Measurements from ENCODE around the gene TSHZ2.

TSHZ2 gene

DNA sequence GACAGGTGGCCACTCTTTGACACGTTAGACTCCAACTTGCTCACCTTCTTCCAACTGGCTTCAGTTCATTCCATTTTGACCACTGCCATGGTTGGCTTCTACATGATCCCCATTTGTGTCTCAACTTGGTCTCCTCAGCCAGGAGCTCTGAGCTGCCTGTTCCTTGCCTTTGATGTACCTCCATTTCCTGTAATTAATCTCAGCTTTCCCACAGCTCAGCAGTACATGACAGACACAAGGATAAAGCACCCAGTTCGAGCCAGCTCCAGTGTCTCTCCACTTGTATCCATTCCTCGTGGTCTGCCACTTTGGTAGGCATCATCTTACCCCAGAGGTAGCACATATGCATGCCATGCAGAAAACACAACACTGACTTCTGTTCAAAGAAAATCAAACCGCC, 161.0 kb downstream of the TSHZ2 start:
- DNase-seq (ENCODE audit: low spot score), result no peak

DNA sequence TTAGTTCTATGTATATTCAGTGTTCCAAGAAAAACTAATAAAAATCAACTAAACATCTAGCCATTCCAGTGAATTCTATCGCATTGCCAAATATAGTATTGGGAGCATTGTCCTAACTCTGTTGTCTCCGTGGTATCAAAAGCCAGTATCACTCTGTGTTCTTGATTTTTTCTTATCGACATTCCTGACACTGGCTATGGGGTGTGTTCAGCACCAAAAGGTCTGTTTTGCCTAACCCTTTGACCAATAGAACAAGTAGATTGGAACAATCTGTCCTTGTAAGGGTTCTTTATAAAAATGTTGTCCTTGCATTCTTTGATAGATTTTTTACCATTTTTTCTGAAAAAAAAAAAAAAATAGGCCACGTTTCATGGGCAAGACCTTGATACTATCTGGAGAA, 161.5 kb downstream of the TSHZ2 start:
- DNase-seq (ENCODE audit: low spot score), result no peak

DNA sequence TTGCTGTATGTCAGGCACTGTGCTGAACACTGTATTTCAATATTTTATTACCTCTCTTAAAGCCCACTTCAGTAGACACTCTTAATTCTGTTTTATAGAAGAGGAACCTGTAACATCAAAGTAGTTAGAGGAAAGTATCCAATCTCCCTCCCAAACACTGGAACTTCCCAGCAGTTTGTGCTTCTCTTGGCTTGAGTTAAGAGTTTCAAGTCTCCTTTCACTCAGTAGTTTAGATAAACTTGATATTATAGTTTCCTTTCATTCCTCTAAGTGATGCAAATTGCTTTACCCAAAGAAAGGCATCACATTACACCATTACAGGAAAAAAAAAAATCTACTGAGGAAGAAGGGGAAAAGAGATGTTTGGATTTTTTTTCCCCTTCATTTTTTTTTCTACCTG, 164.3 kb downstream of the TSHZ2 start:
- DNase-seq (ENCODE audit: low spot score), result no peak

DNA sequence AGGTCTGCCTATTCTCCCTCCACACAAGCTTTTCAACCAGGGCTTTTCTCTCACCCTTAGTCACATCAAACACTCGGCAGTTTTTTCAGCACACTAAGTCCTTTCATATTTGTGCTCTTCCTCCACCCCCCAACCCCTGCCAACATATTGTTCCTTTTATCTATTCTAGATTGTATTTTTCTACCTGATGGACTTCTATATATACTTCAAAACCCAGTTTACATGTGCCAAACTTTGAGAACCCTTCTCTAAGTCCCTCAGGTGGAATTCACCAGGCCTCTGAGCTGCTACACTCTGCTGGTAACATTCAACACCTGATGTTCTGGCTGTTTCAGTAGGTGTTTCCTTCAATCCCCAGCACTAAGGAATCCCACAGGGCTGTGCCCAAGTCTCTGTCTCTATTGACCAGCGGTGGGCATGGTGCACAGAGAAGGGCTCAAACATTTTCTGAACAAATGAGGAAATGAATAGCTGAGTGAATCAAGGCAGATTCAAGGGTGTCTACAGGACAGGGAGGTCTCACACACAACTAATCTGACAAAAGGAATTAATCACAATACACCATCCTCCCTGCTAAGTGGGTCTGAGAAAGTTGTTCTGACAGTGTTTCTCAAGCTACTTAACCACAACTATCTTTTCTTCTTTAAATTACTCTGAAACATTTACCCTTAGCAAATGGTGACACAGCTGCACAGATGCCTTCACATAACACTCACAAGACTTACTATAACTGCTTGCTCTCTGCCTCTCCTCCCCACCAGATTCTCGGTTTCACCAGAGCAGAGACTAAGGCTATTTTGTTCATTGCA, 166.5 kb downstream of the TSHZ2 start:
- no peak for DNase-seq (ENCODE audit: low spot score)

DNA sequence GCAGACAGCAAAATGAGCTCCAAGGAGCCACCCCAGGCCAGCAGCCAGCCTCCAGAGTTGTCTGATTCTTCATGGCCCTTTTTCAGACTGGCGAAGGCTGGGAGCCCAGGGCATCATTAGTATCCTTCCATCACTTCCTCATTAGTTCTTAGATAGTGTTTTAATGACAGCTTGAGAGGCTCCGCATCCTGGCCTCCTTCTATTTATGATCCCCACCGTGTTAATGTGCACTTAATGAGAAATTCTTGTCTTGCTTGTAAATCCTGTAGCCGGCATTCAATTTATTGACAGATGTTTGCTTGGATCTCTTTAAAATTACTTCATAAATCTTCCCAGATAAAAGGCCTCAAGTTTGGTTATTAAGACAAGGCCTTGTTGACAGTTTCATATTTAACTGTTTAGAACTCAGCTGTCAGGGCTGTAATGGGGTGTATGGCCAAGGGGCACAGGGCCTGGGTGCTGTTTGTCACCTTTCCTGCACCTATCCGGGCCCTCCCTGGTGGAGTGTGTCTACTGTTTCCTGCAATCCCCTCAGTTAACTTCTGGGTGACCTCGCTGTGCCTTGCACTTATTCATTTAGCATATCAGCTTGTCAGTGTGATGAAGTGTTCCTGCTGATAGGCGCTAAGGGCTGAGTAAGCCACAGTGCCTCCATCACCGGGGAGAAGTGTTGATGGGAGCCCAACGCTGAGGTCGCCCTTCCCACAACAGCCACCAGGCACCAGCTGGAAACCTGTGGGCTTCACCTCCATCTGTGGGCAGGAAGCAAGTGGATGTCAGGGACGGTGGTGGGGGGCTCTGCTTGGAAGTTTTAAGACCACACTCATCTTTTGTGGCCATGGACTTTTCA, 169.3 kb downstream of the TSHZ2 start:
- DNase-seq (ENCODE audit: low spot score), result no peak

DNA sequence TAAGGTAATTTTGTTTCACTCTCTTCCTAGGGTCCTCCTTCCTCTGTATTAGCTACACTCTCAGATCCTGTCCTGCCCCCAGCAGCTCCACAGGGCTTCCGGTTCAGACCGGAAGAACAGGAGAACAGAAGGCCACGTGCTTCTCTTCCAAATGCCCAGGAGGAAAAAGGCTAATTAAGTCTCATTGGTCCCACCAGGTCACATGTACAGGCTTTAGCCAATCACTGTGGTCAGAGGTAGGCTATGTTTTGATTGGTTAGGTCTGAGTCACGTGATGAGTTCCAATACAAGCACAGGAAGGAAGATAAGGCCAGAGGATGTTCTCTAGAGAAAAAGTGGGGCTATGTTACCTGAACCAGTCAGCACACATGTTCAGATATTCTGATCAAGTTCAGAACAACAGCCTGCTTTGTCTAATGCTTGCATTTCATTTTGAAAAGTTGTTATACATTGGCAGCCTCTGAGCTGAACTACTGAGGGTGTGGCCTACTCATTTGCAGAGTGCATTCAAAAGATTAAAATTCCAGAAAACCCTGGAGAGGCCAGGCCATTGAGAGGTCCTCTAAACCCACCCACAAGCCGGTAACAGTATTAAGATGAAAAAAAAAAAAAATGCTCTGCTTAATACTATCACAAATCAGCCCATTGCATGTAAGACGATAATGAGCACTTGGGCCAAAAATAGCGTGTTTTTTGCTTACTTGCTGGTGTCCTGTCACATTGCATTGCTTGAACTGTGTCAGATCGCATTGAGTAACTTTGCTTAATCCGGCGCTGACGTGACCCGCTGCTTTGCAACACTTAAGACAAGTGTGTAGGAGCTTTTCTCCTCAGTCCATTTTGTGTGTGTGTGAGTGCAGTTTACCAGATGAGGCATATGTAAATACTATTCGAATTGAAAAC, 170.3 kb downstream of the TSHZ2 start:
- DNase-seq (ENCODE audit: low spot score), result no peak

DNA sequence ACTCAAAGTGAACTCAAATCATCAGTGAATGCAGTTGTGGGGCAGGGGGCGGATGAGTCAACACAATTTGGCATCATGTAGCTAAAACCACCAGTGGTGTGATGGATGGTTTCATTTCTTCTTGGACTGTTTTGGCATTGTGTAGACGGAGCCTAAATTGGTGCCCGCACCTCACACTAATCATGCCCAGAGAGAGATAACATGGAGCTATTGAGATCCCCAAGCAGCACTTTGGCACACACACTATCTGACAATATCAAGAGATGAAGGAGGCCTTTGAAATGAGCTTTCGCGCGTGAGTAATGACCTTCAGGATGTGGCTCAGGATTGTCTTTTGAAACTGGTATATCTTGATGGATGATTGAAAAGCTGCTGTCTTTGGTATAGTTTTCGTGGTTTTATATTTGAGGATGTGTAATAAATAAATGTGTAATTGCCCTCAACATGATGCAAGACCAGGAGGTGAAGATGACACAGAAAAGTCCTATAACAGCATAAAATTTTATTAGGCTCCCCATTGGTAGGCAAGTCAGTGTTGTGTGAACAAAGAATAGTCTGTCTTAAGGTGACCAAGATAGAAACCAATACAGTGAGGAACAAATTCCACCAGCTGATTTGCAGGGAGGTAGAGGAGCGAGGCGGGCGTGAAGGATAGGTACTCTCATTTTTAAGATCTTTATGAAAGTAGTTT, 174.2 kb downstream of the TSHZ2 start:
- no peak for DNase-seq (ENCODE audit: low spot score)

DNA sequence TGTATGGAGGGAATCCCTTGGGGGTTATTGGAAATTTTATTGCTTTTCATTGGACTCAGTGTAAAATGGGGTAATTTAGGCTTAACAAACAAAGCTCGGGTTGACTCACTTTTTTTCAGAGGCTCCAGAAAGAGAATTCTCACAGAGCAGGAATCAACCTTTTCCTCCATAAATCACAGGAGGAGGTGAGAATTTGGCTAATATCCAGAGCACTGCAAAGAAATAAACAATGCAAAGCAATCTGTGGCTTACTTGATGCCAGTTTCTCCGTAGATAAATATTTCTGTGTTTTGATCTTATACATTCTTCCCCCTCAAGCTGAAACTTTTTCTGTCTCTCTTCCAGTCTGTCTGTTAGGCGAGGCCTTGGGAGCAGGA, 176.6 kb downstream of the TSHZ2 start:
- no peak for DNase-seq (ENCODE audit: low spot score)

DNA sequence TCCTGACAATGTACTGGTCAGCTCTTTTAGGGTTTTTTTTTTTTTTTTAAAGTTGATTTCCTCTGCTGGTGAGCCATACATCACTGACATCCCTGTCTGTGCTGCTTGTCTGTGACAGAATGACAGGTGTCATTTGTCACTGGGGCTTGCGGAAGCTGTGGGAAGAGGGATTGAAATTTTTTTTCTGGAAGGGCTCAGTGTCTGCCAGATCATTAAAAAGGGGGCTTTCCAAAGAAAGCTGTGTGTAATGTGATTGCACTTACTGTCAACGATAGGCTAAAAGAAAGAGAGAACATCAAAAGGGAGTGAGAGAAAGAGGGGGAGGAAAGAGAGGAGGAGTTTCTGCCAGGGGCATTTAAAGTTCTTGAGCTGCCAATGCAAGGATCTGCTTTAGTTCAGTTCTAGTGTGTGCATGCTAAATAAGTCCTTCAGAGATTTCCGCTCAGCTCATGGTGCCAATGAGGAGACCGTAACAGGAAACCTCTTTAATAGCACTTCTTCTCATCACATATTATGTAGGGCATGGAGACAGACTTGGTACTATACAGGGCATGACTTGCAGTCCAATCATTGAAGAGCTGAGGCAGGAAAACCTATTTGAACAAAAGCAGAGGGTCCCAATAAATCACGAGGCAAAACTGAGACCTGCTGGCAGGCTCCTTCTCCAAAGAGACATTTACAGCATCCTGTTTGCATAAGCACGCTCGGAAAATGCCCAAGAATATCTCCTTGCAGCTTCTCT, 177.2 kb downstream of the TSHZ2 start:
- no peak for DNase-seq (ENCODE audit: low spot score)

DNA sequence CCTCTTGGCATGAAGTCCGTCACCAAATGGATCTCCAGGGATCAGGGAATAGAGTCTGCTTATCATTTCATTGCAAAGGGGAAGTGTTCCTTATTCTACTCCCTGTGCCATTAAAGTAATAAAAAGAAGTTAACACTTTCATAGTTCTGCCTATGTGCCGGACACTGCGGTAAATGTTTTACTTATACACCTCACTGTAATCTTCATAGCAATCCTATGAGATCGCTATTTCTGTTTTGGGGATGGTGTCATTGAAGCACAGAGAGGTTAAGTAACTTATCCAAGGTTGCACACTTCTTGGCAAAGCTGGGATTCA, 177.7 kb downstream of the TSHZ2 start:
- no peak for DNase-seq (ENCODE audit: low spot score)

DNA sequence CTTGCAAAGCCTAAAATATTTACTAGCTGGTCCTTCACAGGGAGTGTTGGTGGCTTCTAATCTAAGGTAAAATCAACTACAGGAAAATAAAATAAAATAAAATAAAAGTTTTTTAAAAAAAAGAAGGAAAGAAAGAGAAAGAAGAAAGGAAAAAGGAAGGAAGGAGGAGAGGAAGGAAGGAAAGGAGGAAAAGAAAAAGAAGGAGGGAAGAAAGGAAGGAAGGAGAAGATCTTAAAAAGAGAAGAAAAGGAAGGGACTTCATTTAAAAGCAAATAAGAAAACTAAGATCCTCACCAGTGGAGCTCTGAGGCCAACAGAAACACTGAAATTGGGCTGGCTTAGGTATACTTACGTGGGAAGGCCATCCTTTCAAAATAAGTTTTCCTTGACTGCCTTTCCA, 178.4 kb downstream of the TSHZ2 start:
- no peak for DNase-seq (ENCODE audit: low spot score)

DNA sequence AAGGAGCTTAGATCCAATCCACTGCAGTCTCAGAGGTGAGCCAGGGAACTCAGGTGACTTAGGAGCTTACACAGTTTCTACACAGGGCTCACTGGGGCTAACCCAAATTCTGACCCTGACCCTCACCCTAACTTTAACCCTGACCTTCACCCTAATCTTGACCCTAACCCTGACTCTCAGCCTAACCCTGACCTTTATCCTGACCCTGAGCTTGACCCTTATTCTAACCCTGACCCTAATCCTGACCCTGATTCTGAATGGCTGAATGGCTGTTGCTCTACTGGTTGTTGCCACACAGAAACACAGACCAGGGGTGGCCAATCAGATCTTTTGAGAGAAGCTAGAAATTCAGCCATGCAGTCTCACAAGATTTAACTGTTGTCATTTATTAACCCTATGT, 180.1 kb downstream of the TSHZ2 start:
- no peak for DNase-seq (ENCODE audit: low spot score)

DNA sequence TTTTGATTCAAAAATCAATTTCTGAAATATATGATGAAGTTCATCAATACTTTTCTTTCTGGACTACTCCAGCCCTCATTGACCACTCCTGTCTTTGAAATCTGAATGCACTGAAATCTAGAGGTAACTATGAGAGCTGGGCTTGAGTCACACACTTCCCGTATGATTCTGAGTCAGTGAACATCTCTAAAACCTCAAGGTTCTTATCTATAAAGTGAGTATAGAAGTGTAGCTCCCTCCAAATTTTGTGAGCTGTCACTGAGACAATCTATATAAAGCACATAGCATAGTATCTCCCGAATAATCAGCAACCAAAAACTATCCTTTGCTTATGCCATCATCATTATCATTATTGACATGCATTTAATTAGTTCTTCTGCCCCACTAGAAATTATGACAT, 182.4 kb downstream of the TSHZ2 start:
- no peak for DNase-seq (ENCODE audit: low spot score)

DNA sequence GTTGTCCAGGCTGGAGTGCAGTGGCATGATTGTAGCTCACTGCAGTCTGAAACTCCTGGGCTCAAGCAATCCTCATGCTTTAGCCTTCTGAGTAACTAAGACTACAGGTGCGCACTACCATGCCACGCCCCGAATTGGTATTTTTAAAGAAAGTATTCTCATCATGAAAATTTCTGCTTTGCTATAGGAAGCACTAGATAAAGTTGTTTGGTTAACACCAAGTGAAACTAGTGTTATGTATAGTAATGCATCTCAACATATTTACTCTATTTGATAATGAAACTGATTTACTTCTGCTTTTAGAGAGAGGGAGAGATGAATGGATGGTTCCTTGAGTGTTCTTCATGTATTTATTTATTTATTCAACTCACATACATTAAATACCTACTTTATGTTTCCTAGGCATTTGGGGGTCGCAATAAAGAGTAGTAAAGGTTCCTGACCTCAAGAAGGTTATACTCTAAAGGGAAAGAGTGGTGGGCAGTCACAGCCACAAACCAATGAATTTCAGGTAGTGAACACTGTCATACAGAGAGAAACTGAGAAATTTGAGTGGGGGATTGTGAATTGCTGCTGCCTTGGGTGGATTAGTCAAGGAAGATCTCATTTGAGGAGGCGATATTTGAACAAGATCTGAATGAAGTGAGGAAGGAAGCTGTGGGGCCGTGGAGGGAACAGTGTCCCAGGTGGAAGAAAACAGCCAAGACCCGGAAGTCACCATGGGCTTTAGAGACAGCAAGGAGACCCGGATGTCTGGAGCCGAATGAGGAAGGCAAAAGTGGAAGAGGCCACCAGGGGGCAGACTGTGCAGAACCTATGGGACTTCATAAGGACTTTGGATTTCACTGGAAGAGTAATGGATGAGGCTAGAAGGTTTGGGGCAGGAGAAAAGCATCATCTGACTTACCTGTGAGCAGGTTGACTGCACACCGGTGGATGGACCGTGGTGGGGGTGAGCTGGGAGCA, 185.6 kb downstream of the TSHZ2 start:
- DNase-seq (ENCODE audit: low spot score), result peak; percentile 37

DNA sequence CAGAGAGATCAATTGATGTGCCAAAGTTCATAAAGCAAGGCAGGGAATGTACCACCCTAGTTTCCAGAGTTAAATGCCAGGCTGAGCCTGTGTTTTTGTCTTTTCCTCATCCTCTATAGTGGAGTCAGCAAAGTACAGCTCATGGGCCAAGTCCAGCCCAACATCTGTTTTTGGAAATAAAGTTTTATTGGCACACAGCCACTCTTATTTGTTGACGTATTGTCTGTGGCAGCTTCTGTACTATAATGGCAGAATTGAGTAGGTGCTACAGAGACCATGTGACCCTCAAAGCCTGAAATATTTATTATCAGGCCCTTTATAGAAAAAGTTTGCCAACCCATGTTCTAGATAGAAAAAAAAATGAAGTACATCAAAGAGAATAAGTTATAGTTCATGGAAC, 187.0 kb downstream of the TSHZ2 start:
- DNase-seq (ENCODE audit: low spot score), result no peak

DNA sequence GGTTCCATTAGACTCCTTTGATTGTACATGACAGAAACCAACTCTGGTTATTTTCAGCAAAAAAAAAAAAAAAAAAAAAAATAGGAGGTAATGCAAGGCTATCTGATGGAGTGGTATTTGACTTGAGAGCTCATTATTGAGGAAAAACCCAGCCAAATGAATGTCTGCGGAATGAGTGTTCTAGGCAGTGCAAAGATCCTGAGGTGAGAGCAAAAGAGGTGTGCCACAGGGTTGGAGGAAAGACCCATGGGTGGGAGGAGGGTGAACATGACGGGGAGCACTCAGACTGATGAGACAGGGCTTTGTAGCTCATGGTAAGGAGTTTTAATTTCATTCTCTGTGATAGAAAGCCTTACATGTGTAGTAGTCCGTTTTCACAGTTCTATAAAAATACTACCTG, 188.9 kb downstream of the TSHZ2 start:
- DNase-seq (ENCODE audit: low spot score), result no peak

DNA sequence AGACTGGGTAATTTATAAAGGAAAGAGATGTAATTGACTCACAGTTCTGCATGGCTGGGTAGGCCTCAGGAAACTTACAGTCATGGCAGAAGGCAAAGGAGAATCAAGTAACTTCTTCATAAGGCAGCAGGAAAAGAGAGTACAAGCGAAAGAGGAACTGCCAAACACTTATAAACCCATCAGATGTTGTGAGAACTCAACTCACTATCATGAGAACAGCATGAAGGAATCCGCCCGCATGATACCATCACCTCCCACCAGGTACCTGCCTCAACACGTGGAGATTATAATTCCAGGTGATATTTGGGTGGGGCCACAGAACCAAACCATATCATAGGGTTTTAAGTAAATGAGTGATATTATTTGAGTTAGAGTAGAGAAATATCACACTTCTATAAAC, 189.3 kb downstream of the TSHZ2 start:
- DNase-seq (ENCODE audit: low spot score), result no peak

DNA sequence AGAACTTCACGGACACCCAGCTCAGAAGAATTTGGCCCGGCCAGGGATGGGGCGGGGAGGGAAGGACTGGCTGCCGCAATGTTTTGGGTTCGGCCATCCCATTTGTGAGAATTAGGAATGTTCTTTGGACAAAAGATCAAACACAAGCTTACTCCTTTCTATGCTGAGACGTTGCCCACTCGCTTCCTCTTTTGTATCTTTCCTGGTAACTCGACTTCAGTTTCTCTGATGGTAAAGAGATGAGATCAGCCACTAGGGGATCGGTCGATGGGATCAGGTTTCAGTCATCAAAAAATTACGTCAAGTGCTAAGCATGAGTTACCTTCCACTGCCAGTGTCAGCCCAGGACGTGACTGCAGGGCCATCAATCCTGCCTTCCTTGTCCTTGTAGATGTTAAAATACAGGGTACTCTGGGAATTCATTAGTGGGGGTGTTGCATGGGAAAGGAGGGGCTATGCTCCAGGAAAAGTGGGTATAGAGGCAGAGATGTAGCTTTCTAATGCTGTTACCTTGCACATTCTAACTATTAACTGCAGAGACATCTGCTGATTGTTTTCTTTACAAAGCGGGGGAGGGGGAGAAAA, 190.2 kb downstream of the TSHZ2 start:
- DNase-seq (ENCODE audit: low spot score), result no peak

DNA sequence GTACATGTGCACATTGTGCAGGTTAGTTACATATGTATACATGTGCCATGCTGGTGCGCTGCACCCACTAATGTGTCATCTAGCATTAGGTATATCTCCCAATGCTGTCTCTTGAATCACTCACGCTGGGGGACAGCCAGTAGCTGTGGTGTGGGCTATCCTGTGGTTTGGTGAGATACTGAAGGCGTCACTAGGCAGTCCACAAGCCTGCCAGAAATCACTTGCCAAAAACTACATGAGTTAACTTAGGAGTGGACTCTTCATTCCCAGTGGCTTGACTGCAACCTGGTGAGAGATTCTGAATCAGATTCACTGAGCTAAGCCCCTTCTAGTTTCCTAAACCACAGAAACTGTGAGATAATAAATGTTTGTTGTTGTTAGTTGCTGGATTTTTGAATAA, 191.3 kb downstream of the TSHZ2 start:
- no peak for DNase-seq (ENCODE audit: low spot score)

DNA sequence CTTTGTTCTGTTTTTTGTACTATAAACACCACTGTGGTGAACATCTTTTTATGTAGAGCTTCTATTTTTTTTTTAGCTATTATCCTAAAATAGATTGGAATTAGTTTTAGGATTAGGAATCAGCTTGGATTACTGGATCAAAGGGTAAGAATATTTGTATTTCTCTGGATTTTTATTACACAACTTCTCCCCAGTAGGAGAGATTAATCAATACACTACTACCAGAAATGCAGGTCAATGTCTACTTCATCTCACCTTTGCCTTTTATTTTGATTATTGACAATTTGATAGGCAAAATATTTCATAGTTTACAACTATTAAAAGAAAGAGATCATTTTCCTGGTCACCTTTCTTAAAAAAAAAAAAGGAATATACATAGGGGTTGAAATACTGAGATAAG, 191.9 kb downstream of the TSHZ2 start:
- no peak for DNase-seq (ENCODE audit: low spot score)
